Lower leg skin (tissue), 3 donors: ENCODE data around the gene LEMD2.

ENCODE experiments used
- POLR2A ChIP-seq, 2 donors: fragments of 450-650 bp; IDR thresholded peaks; one replicate each; pipeline ENCODE4 v1.6.1; 2016 to 2017; ENCODE audit warnings: antibody characterized with exemption in 2 of 2, mild to moderate bottlenecking in 1 of 2, moderate library complexity in 1 of 2
- TF ChIP-seq, protein P1 (sequence below), 3 donors: fragments of 450-650 bp; IDR thresholded peaks; one replicate each; pipeline ENCODE4 v1.5.1; 2016; ENCODE audit warnings: antibody characterized with exemption in 3 of 3, mild to moderate bottlenecking in 3 of 3, moderate library complexity in 2 of 3

- TF ChIP-seq, protein P1, sequence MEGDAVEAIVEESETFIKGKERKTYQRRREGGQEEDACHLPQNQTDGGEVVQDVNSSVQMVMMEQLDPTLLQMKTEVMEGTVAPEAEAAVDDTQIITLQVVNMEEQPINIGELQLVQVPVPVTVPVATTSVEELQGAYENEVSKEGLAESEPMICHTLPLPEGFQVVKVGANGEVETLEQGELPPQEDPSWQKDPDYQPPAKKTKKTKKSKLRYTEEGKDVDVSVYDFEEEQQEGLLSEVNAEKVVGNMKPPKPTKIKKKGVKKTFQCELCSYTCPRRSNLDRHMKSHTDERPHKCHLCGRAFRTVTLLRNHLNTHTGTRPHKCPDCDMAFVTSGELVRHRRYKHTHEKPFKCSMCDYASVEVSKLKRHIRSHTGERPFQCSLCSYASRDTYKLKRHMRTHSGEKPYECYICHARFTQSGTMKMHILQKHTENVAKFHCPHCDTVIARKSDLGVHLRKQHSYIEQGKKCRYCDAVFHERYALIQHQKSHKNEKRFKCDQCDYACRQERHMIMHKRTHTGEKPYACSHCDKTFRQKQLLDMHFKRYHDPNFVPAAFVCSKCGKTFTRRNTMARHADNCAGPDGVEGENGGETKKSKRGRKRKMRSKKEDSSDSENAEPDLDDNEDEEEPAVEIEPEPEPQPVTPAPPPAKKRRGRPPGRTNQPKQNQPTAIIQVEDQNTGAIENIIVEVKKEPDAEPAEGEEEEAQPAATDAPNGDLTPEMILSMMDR (IDR thresholded peaks at IDR 0.05): no peak
- TF ChIP-seq POLR2A (IDR thresholded peaks at IDR 0.05): no peak
Measured at GRCh38 chr6:33828452-33828763, 39.5 kb upstream of the LEMD2 start.
